Activated T-cell treated with anti-CD3 and anti-CD28 coated beads, Interleukin-2, amount 50 U/mL, for 48 hours (primary cell): ENCODE measurements around the gene DUSP8.

Experiments used
- DNase-seq, 2 experiments: peaks; one replicate each; pipeline ENCODE4 v3.0.0-alpha.2; 2020

Gene DUSP8

GRCh38 chr11:1549338-1550330, 22.4 kb downstream of the DUSP8 start:
- no peak for DNase-seq

- no peak for DNase-seq
These were observed 23.6 kb downstream of the DUSP8 start for GRCh38 chr11:1548221-1549070.

GRCh38 chr11:1547467-1548098, 24.5 kb downstream of the DUSP8 start:
- DNase-seq, result no peak

- DNase-seq, result peak; percentile 60 to 71
These were observed 25.3 kb downstream of the DUSP8 start for GRCh38 chr11:1546536-1547466.

GRCh38 chr11:1546077-1546535, 26.0 kb downstream of the DUSP8 start:
- no peak for DNase-seq

GRCh38 chr11:1545432-1545831, 26.6 kb downstream of the DUSP8 start:
- no peak for DNase-seq

GRCh38 chr11:1544536-1544935, 27.5 kb downstream of the DUSP8 start:
- DNase-seq, result no peak

GRCh38 chr11:1543606-1544263, 28.3 kb downstream of the DUSP8 start:
- no peak for DNase-seq

- DNase-seq, result no peak
These were observed 29.8 kb downstream of the DUSP8 start for GRCh38 chr11:1542267-1542666.

- no peak for DNase-seq
These were observed 30.4 kb downstream of the DUSP8 start for GRCh38 chr11:1541474-1542204.

GRCh38 chr11:1540074-1540473, 32.0 kb downstream of the DUSP8 start:
- no peak for DNase-seq

- no peak for DNase-seq
These were observed 33.9 kb downstream of the DUSP8 start for GRCh38 chr11:1538153-1538552.

- no peak for DNase-seq
These were observed 35.8 kb downstream of the DUSP8 start for GRCh38 chr11:1536065-1536843.

- DNase-seq, result no peak
These were observed 37.4 kb downstream of the DUSP8 start for GRCh38 chr11:1534682-1535081.

- no peak for DNase-seq
These were observed 37.9 kb downstream of the DUSP8 start for GRCh38 chr11:1534171-1534570.

- DNase-seq, result no peak
These were observed 38.7 kb downstream of the DUSP8 start for GRCh38 chr11:1533342-1533725.

- no peak for DNase-seq
These were observed 39.3 kb downstream of the DUSP8 start for GRCh38 chr11:1532606-1533341.

- no peak for DNase-seq
These were observed 40.0 kb downstream of the DUSP8 start for GRCh38 chr11:1532014-1532586.
